NCI-H1092 (cell line): Measurements from ENCODE around the gene CPLANE2.
"Not testable (repeated sequence)": the region's sequence is repeated elsewhere in the genome, so short reads cannot be mapped to it uniquely, and the experiment has no call there.

Source experiments
- DNase-seq: peaks from one replicate; lab custom pipeline; 2025; lab: John Stamatoyannopoulos, UW

The CPLANE2 gene

GRCh38 chr1:16229976-16230740 is 6.8 kb downstream of the CPLANE2 start:
- no peak for DNase-seq

- no peak for DNase-seq
These were observed 10.3 kb downstream of the CPLANE2 start for GRCh38 chr1:16226490-16227179.

- no peak for DNase-seq
These were observed 10.9 kb downstream of the CPLANE2 start for GRCh38 chr1:16226129-16226489.

GRCh38 chr1:16224472-16224871 is 12.5 kb downstream of the CPLANE2 start:
- DNase-seq = no peak

- DNase-seq = not testable (repeated sequence)
These were observed 14.3 kb downstream of the CPLANE2 start for GRCh38 chr1:16222716-16223115.

- no peak for DNase-seq
These were observed 15.5 kb downstream of the CPLANE2 start for GRCh38 chr1:16221499-16221898.

GRCh38 chr1:16219968-16220500 is 16.9 kb downstream of the CPLANE2 start:
- DNase-seq = no peak

GRCh38 chr1:16218674-16219071 is 18.3 kb downstream of the CPLANE2 start:
- no peak for DNase-seq

- no peak for DNase-seq
These were observed 18.8 kb downstream of the CPLANE2 start for GRCh38 chr1:16218014-16218673.

GRCh38 chr1:16217061-16217785 is 19.8 kb downstream of the CPLANE2 start:
- DNase-seq = peak; percentile 95

- peak; percentile 90 for DNase-seq
These were observed 20.9 kb downstream of the CPLANE2 start for GRCh38 chr1:16215882-16216753.

GRCh38 chr1:16215240-16215639 is 21.7 kb downstream of the CPLANE2 start:
- DNase-seq = not testable (repeated sequence)

GRCh38 chr1:16213544-16213943 is 23.4 kb downstream of the CPLANE2 start:
- not testable (repeated sequence) for DNase-seq

- no peak for DNase-seq
These were observed 24.0 kb downstream of the CPLANE2 start for GRCh38 chr1:16213013-16213412.

GRCh38 chr1:16212251-16212961 is 24.6 kb downstream of the CPLANE2 start, which contains the start of gene ARHGEF19:
TSS of gene ARHGEF19 (minus strand) at chr1:16212652. CDS start at chr1:16209054, 3,598 bp downstream.
- DNase-seq = peak; percentile 60

- no peak for DNase-seq
These were observed 25.2 kb downstream of the CPLANE2 start for GRCh38 chr1:16211824-16212223.

- DNase-seq = no peak
These were observed 26.4 kb downstream of the CPLANE2 start for GRCh38 chr1:16210581-16210980.

- no peak for DNase-seq
These were observed 27.1 kb downstream of the CPLANE2 start for GRCh38 chr1:16209847-16210407.

GRCh38 chr1:16209132-16209846 is 27.7 kb downstream of the CPLANE2 start:
- no peak for DNase-seq
